Adipose tissue (tissue), 3 donors: ENCODE measurements around the gene CTCF. TPM values are rescaled to one million over a fixed set of nuclear protein-coding genes. Genes with fewer than 3 reads are reported as not detected.

Experiments used
- H3K27ac ChIP-seq: one replicate; pipeline ENCODE4 v1.5.1; 2013; ENCODE audit warnings: low read depth, low read length
- whole genome bisulfite sequencing, 3 donors: extraction: QIAGEN DNeasy Blood & Tissue Kit; methylation state at CpG; one replicate each; pipeline ENCODE4 v1.1.7; 2013; 5-methylcytosine and 5-hydroxymethylcytosine counted together
- polyA plus RNA-seq, 3 donors: library from polyadenylated mRNA; stranded (reverse); fragments of 200-250 nt; gene quantifications; one replicate each; pipeline ENCODE4 v1.2.3, GENCODE V29; 2013
- donor health status: healthy with polysubstance abuse.
- donor health status: Bipolar disorder and iron deficiency.
- donor health status: healthy.

CTCF gene
- polyA plus RNA-seq, 3 donors = 12.4 to 26.0 (median 15.2) TPM

DNA sequence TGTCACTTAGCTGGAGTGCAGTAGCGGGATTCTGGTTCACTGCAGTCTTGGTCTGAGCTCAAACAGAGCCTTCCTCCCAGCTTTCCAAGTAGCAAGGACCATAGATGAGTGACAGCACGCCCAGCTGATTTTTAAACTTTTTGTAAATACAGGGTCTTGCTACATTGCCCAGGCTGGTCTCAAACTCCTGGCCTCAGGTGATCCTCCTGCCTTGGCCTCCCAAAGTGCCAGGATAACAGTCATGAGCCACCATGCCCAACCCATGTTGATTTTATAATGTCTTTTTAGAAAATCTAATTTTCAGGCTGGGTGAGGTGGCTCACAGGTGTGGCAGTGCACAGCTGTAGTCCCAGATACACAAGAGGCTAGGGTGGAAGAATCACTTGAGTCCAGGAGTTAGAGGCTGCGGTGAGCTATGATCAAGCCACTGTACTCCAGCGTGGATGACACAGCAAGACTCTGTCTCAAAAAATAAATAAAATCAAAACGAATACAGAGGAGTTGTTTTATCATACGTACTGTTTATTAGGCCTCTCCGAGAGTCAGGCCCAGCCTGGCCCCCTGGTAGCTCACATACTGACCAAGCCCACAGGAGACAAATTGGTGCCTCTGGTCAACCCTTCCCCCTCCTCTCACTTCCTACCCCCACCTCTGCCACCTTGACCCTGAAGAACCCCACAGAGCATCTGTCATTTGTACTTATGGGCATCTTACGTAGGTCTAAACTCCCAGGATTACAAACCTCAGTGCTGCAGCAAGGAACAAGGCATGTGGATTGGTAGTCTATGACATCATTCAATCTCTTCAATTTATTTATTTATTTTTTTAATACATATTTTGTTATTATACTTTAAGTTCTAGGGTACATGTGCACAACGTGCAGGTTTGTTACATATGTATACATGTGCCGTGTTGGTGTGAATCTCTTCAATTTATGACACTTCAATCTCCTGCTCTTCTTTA lies 117.9 kb downstream of the CTCF start:
- 91 to 96% (median 92%) methylated on average over 10 of the region's 10 CpGs for WGBS, 3 donors
- no peak overlapping the region for H3K27ac ChIP-seq

DNA sequence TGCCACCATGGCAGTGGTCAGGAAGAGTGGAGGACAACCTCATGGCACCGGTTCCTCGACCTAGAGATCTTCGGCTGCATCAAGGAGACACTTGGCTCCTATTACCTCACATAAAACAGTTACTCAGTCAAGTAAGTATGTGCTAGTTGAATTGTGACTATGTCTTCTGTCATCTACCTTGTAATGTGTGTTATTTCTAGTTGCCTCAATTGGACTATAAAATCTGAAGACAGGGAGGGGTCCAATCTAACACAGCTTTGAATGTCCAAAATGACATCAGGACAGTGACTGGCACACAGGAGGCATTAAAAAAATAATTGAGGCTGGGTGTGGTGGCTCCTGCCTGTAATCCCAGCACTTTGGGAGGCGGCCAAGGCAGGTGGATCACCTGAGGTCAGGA lies 121.4 kb downstream of the CTCF start:
- no peak overlapping the region for H3K27ac ChIP-seq
- 88 to 99% (median 99%) methylated on average over 4 of the region's 4 CpGs for WGBS, 3 donors

DNA sequence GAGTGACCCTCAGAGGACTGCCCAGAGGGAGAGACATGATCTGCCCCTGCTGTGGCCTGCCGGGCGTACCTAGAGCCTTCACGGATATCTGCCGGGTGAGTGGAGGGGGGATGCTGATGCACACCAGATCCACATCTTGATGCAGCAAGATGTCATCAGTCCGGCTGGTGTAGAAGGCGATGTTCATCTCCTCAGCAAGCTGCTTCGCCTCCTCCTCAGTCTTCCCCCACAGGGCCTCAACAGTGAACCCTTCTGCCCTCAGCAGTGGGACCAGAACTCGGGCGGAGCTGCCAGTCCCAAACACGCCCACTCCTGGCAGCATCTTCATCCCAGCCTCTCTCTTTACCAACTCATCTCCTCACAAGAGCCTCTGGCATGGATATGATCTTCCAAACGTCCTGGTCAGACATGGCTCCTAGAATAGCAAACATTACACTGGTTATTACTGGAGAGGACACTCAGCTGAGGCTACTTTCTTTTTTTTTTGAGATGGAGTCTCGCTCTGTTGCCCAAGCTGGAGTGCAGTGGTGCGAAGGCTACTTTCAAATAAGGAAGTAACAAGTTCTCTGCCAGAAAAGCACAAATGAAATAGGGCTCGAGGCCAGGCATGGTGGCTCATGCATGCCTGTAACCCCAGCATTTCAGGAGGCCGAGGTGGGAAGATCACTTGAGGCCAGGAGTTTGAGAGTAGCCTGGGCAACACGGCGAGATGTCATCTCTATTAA lies 123.2 kb downstream of the CTCF start:
- H3K27ac ChIP-seq = no peak overlapping the region
- 80 to 84% (median 81%) methylated on average over 17 of the region's 17 CpGs for WGBS, 3 donors

Other genes with a start within 250 kb of the CTCF start
- gene KCTD19, start 235.8 kb upstream of the CTCF start, polyA plus RNA-seq = under 1 TPM in 2 of 3 donors, not detected in 1; 0.05 to 0.56 TPM
- gene LRRC36, start 235.7 kb upstream of the CTCF start, polyA plus RNA-seq = 1 to 10 TPM in 1 of 3 donors, under 1 TPM in 2; 0.15 to 1.1 (median 0.82) TPM
- gene TPPP3, start 169.0 kb upstream of the CTCF start, polyA plus RNA-seq = 10 to 100 TPM; 11.1 to 33.7 (median 16.8) TPM
- gene ZDHHC1, start 146.0 kb upstream of the CTCF start, polyA plus RNA-seq = 1 to 10 TPM; 6.8 to 8.9 (median 7.8) TPM
- gene HSD11B2, start 131.4 kb upstream of the CTCF start, polyA plus RNA-seq = 1 to 10 TPM; 1.3 to 5.4 (median 2.4) TPM
- 10 to 100 TPM; 34.0 to 77.2 (median 67.3) TPM for gene ATP6V0D1, start 81.4 kb upstream of the CTCF start, polyA plus RNA-seq
- under 1 TPM in 1 of 3 donors, not detected in 2; 0.09 TPM for gene AGRP, start 79.0 kb upstream of the CTCF start, polyA plus RNA-seq
- 10 to 100 TPM; 26.1 to 74.9 (median 61.1) TPM for gene RIPOR1, start 33.7 kb upstream of the CTCF start, polyA plus RNA-seq
- 1 to 10 TPM in 2 of 3 donors, under 1 TPM in 1; 0.45 to 1.9 (median 1.7) TPM for gene CARMIL2, start 82.6 kb downstream of the CTCF start, polyA plus RNA-seq
- gene ACD, start 97.7 kb downstream of the CTCF start, polyA plus RNA-seq = 10 to 100 TPM; 12.7 to 15.6 (median 13.3) TPM
- 10 to 100 TPM in 1 of 3 donors, 1 to 10 TPM in 2; 1.7 to 24.8 (median 3.4) TPM for gene PARD6A, start 98.4 kb downstream of the CTCF start, polyA plus RNA-seq
- gene ENKD1, start 104.2 kb downstream of the CTCF start, polyA plus RNA-seq = 10 to 100 TPM; 10.4 to 88.2 (median 16.5) TPM
- gene C16orf86, start 104.3 kb downstream of the CTCF start, polyA plus RNA-seq = 1 to 10 TPM; 3.5 to 6.5 (median 4.9) TPM
- gene GFOD2, start 156.8 kb downstream of the CTCF start, polyA plus RNA-seq = 10 to 100 TPM in 2 of 3 donors, 1 to 10 TPM in 1; 8.7 to 13.3 (median 13.1) TPM
- 1 to 10 TPM; 7.9 to 8.8 (median 8.3) TPM for gene RANBP10, start 244.0 kb downstream of the CTCF start, polyA plus RNA-seq
- gene TSNAXIP1, start 244.4 kb downstream of the CTCF start, polyA plus RNA-seq = 1 to 10 TPM in 2 of 3 donors, under 1 TPM in 1; 0.92 to 1.7 (median 1.1) TPM